ENCODE data around the gene DCAF12.
"Not testable (repeated sequence)": the region's sequence is repeated elsewhere in the genome, so short reads cannot be mapped to it uniquely, and the experiment has no call there.

Gene DCAF12

GRCh38 chr9:34069831-34070230 lies 56.7 kb downstream of the DCAF12 start:
- DNase-seq (ENCODE audit: low read depth in 2 of 2): no peak

- no peak for DNase-seq (ENCODE audit: low read depth in 2 of 2)
Observed at GRCh38 chr9:34065541-34065940, 61.0 kb downstream of the DCAF12 start.

GRCh38 chr9:34059954-34060353 lies 66.5 kb downstream of the DCAF12 start:
- no peak for DNase-seq (ENCODE audit: low read depth in 2 of 2)

GRCh38 chr9:34059281-34059680 lies 67.2 kb downstream of the DCAF12 start:
- DNase-seq (ENCODE audit: low read depth in 2 of 2): no peak

- DNase-seq (ENCODE audit: low read depth in 2 of 2): no peak
Observed at GRCh38 chr9:34049630-34050384, 76.7 kb downstream of the DCAF12 start.

GRCh38 chr9:34048727-34049629 lies 77.5 kb downstream of the DCAF12 start, which contains the start of gene UBAP2:
Gene UBAP2 (minus strand): TSS chr9:34048887. CDS start chr9:34017148, 31,739 bp downstream.
- DNase-seq (ENCODE audit: low read depth in 2 of 2): peak; percentile 94 to 95

GRCh38 chr9:34047864-34048726 lies 78.4 kb downstream of the DCAF12 start:
- peak; percentile 16 to 30 for DNase-seq (ENCODE audit: low read depth in 2 of 2)

- no peak for DNase-seq (ENCODE audit: low read depth in 2 of 2)
Observed at GRCh38 chr9:34046784-34047379, 79.6 kb downstream of the DCAF12 start.

- no peak for DNase-seq (ENCODE audit: low read depth in 2 of 2)
Observed at GRCh38 chr9:34045903-34046302, 80.6 kb downstream of the DCAF12 start.

- DNase-seq (ENCODE audit: low read depth in 2 of 2): not testable (repeated sequence)
Observed at GRCh38 chr9:34042074-34042473, 84.4 kb downstream of the DCAF12 start.

GRCh38 chr9:34038851-34039250 lies 87.6 kb downstream of the DCAF12 start:
- DNase-seq (ENCODE audit: low read depth in 2 of 2): not testable (repeated sequence)

- no peak for DNase-seq (ENCODE audit: low read depth in 2 of 2)
Observed at GRCh38 chr9:34037626-34038025, 88.9 kb downstream of the DCAF12 start.

GRCh38 chr9:34036625-34037024 lies 89.9 kb downstream of the DCAF12 start:
- DNase-seq (ENCODE audit: low read depth in 2 of 2): no peak
